Measurements from ENCODE around the gene ERAS.
"Not testable (repeated sequence)": the region's sequence is repeated elsewhere in the genome, so short reads cannot be mapped to it uniquely, and the experiment has no call there.

ERAS gene

GRCh38 chrX:48834383-48834709 lies 8.0 kb downstream of the ERAS start:
- no peak for DNase-seq

DNA sequence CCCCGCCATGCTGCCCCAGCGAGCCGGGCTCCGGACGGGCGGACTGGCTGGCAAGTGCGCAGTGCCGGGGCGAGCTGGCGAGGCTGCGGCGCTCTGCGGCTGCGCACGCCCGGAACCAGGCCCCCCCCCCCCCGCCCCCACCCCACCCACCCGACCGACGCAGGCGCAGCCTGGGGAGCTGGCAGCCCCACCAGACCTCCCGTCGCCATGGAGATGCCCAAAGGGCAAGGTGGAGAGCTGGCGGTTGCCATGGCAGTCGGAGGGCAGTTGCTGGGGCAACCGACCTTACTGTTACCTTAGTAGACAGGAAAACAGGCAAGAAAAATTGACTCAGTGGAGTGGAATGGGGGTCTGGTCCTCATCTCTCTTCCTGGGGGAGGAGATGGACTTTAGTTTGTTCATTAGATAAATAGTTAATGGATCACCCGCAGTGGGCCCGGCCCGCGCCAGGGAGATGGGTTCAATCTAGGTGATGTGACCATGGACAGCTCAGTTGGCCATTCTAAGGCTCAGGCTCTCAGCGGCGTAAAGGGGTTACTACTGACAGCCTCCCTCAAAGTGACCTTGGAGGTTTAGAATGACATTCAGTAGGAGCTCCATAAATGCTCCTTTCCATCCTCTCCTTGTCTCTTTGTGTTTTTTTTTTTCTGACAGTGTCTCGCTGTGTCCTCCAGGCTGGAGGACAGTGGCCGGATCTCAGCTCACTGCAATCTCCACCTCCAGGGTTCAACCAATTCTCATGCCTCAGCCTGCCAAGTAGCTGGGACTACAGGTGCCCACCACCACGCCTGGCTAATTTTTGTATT lies 9.4 kb downstream of the ERAS start, which contains the start of gene PCSK1N:
TSS of gene PCSK1N (minus strand) at position 87 of the 806 bp plus-strand sequence. CDS start at position 9, 78 bp downstream.
- peak; percentile 58 for DNase-seq

DNA sequence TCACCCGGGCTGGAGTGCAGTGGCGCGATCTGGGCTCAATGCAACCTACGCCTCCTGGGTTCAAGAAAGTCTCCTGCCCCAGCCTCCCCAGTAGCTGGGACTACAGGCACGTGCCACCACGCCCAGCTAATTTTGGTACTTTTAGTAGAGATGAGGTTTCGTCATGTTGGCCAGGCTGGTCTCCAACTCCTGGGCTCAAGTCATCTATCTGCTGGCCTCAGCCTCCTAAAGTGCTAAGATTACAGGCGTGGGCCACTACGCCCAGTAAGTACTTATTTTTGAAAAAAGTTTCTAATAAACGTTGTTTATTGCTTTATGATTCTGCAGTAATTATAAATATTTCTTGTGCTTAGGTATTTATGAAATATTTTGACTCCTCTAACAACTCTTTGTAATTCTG lies 13.4 kb downstream of the ERAS start:
- no peak for DNase-seq

DNA sequence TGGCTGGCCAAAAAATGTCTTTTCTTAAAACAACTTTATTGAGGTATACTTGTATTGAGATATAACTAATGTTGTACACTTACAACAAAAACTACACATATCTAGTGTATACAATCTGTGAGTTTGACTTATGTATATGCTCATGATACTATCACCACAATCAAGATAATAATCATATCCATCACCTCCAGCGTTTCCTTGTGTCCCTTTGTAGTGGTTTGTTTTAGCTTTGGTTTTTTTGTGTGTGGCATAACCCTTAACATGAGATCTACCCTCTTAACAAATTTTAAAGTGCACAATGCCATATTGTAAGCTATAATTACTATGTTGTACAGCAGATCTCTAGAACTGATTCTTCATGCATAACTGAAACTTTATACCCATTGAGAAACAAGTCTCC lies 22.5 kb downstream of the ERAS start:
- DNase-seq = no peak

GRCh38 chrX:48852857-48853256 lies 26.5 kb downstream of the ERAS start:
- DNase-seq = no peak

- not testable (repeated sequence) for DNase-seq
Measured at GRCh38 chrX:48853494-48853893, 27.2 kb downstream of the ERAS start.

DNA sequence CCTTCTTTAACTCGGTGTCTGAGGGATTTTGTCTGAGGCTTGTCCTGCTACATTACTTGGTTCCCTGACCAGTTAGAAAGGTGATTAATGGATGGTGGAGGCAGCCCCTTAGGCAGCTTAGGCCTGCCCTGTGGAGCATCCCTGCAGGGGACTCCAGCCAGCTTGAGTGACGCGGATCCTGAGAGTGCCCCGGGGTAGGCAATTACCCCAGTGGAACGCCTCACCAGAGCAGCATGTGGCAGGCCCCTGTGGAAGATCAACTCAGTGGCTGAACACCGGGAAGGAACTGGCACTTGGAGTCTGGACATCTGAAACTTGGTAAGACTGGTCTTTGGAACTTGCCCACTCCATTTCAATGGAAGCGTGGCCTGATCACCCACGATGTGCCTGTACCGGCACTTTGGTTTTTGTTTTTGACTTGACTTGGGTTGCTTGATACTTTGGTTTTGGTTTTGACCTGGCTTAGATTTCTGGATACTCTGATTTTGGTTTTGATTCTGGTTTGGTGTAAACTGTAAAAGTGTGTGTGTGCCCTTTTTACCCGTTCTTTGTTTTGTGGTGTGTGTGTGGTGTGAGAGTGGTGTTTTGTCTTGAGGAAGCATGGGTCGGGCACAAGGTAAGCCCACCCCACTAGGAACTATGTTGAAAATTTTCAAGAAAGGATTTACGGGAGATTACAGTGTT lies 27.9 kb downstream of the ERAS start:
- not testable (repeated sequence) for DNase-seq

GRCh38 chrX:48854898-48855297 lies 28.6 kb downstream of the ERAS start:
- no peak for DNase-seq

DNA sequence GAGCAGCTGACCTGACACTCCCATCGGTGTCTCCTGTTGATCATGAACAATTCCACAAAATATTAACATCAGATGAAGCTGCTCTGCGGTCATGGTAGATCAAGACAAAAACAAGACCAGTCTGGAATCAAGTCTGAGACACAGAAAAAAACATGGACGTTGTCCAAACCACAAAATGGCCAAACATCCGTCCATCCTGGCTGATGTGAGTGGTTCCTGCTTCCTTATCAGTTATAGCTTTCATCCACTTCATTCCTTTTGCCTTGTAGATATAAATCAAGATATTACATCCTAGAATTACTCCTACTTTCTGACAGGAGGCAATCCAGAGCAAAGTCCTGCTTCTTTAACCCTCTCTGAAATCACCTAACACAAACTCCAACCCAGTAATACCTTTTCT lies 37.9 kb downstream of the ERAS start:
- no peak for DNase-seq

GRCh38 chrX:48872017-48872416 lies 45.7 kb downstream of the ERAS start:
- not testable (repeated sequence) for DNase-seq

DNA sequence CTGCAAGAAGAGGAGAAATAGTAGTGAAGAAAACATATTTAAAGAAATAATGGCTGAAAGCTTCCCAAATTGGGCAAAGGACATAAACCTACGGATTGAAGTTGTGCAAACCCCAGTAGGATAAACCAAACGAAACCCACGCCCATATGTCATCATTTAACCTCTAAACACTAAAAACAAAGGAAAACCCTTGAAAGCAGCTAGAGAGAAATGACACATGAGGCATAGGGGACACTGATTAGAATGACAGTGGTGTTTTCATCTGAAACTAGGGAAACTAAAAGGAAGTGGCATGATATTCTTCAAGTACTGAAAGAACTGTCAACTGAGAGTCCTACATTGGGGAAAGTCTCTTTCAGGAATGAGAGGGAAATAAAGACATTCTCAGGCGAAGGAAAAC lies 50.6 kb downstream of the ERAS start:
- not testable (repeated sequence) for DNase-seq
